CD8-positive, alpha-beta memory T cell (primary cell): ENCODE data around the gene ZNF174. TPM values are rescaled to one million over a fixed set of nuclear protein-coding genes. Genes with fewer than 3 reads are reported as not detected.
A peak's percentile ranks its signal among the peaks of the same experiment; 100 is the strongest.

ENCODE experiments used
- CTCF ChIA-PET: fragments of 350-600 bp; sonication (Branson Sonifier 250); formaldehyde crosslinking; loops from one replicate; lab custom pipeline; 2021; ENCODE audit warnings: antibody characterized with exemption; lab: Charles Lee
- POLR2A ChIA-PET: fragments of 350-600 bp; sonication (Branson Sonifier 250); formaldehyde crosslinking; loops from one replicate; lab custom pipeline; 2021; ENCODE audit warnings: antibody characterized with exemption; lab: Charles Lee
- DNase-seq, 5 donors: peaks; one replicate each; pipeline versions ENCODE4 v3.0.0 to v3.0.0-alpha.2; 2020 to 2022; ENCODE audit warnings: mixed read lengths in 1 of 5
- H3K27ac ChIP-seq: one replicate; pipeline ENCODE4 v1.7.0; 2013; ENCODE audit warnings: low read depth, mild to moderate bottlenecking, low read length, moderate library complexity
- H3K27me3 ChIP-seq: 2 replicates; pipeline ENCODE4 v1.7.0; 2013; ENCODE audit warnings: low read length, mild to moderate bottlenecking; ENCODE audit not compliant: insufficient read depth, poor library complexity, severe bottlenecking
- H3K36me3 ChIP-seq: 2 replicates; pipeline ENCODE4 v1.7.0; 2013; ENCODE audit warnings: mild to moderate bottlenecking, low read length, moderate library complexity; ENCODE audit not compliant: insufficient read depth
- H3K4me1 ChIP-seq: 2 replicates; pipeline ENCODE4 v1.7.0; 2013; ENCODE audit warnings: mild to moderate bottlenecking, low read length, moderate library complexity; ENCODE audit not compliant: insufficient read depth
- H3K4me3 ChIP-seq: 2 replicates; pipeline ENCODE4 v1.7.0; 2013; ENCODE audit warnings: mild to moderate bottlenecking, low read length
- H3K9me3 ChIP-seq: 2 replicates; pipeline ENCODE4 v1.7.0; 2013; ENCODE audit warnings: mild to moderate bottlenecking, low read length
- H3K27ac Mint-ChIP-seq, 8 donors: one replicate each; pipeline ENCODE4 v1.8.0; 2020 to 2021; ENCODE audit warnings: mixed read lengths in 8 of 8, mild to moderate bottlenecking in 6 of 8, inconsistent platforms in 3 of 8, moderate library complexity in 3 of 8
- H3K27me3 Mint-ChIP-seq, 2 donors: one replicate each; pipeline ENCODE4 v1.8.0; 2020 to 2021; ENCODE audit warnings: mixed read lengths in 2 of 2, mild to moderate bottlenecking in 1 of 2, moderate library complexity in 1 of 2
- H3K36me3 Mint-ChIP-seq, 3 donors: one replicate each; pipeline ENCODE4 v1.8.0; 2020 to 2021; ENCODE audit warnings: mixed read lengths in 3 of 3, inconsistent platforms in 1 of 3, mild to moderate bottlenecking in 1 of 3
- H3K4me1 Mint-ChIP-seq, 3 donors: one replicate each; pipeline ENCODE4 v1.8.0; 2020 to 2021; ENCODE audit warnings: mixed read lengths in 3 of 3, inconsistent platforms in 1 of 3, mild to moderate bottlenecking in 1 of 3
- H3K4me3 Mint-ChIP-seq, 7 donors: one replicate each; pipeline ENCODE4 v1.8.0; 2020 to 2021; ENCODE audit warnings: mixed read lengths in 7 of 7, mild to moderate bottlenecking in 6 of 7, moderate library complexity in 4 of 7, inconsistent platforms in 2 of 7
- H3K9me3 Mint-ChIP-seq, 5 donors: one replicate each; pipeline ENCODE4 v1.8.0; 2020 to 2022; ENCODE audit warnings: mixed read lengths in 5 of 5, mild to moderate bottlenecking in 3 of 5, moderate library complexity in 2 of 5, inconsistent platforms in 1 of 5
- polyA plus RNA-seq: library from polyadenylated mRNA; unstranded; fragments of 300-500 nt; fragmentation: Illumina TruSeq; gene quantifications from one replicate; pipeline ENCODE4 v1.2.3, GENCODE V29; 2021
- total RNA-seq, 2 experiments: library from RNA; stranded (reverse); gene quantifications; one replicate each; pipeline ENCODE4 v1.2.3, GENCODE V29; 2021

Gene ZNF174
- total and polyA plus RNA-seq, 3 experiments from 2014 or later: 11.4 to 18.8 (median 12.3) TPM

GRCh38 chr16:3401719-3402397 lies 843 bp downstream of the ZNF174 start:
- Histone ChIP-seq H3K4me3 (peak overlapping the region; percentile 92), H3K4me1 (peaks cover 26% of the 10 kb centered on the region), H3K9me3 (peaks cover 9% of the 10 kb centered on the region), H3K27ac (peak overlapping the region; percentile 40), H3K27me3 (no peaks in the 10 kb centered on the region), H3K36me3 (peaks cover 26% of the 10 kb centered on the region)
- Mint-ChIP-seq H3K36me3 (peaks cover 35 to 64% (median 48%) of the 10 kb centered on the region in 3 donors), H3K4me1 (peaks cover 47 to 72% (median 54%) of the 10 kb centered on the region in 3 donors), H3K9me3 (peaks cover 11 to 25% (median 21%) of the 10 kb centered on the region in 5 donors), H3K27ac (peak overlapping the region; percentile 77 to 92 (median 86)), H3K27me3 (no peaks in the 10 kb centered on the region), H3K4me3 (peak overlapping the region; percentile 89 to 98 (median 92))
- CTCF ChIA-PET: interaction anchor here (0.6 to 1.9 kb wide), 9 partner anchors 42 to 1939 kb away, joined by 3 to 7 read pairs (median 3); partner anchors contain the start of genes NAA60, TIGD7, ZNF263 and ZNF597
- DNase-seq: no peak
- POLR2A ChIA-PET: interaction anchor here (1.2 to 2.7 kb wide), 6 partner anchors 36 to 267 kb away, joined by 4 to 18 read pairs (median 12); partner anchors contain the start of genes CLUAP1, TIGD7, ZNF213 and ZNF263

DNA sequence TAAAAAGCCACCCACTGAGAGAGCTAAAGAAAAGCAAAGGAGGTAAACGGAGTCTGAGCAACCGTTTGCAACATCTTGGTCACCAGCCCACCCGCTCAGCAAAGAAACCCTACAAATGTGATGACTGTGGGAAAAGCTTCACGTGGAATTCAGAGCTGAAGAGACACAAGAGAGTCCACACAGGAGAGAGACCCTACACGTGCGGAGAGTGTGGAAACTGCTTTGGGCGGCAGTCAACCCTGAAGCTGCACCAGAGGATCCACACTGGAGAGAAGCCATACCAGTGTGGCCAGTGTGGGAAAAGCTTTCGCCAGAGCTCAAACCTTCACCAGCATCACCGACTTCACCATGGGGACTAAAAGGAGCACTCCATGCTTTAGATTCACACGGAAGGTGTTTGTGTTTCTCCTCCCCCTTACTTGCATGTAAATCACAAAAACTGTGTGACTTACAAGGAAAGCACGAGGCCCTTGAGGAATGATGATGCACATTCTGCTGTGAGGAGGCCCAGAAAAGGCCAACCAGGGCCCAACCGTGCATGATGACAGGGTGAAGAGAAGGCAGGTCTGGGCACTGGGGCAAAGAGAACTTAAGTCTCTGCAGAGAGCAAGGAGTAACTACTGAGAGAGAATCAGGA lies 7.7 kb downstream of the ZNF174 start:
- DNase-seq: no peak
- no peak overlapping the region for H3K4me3 Mint-ChIP-seq
- peak overlapping the region in 1 of 8 donors; percentile 21 for H3K27ac Mint-ChIP-seq
- no peak overlapping the region for H3K27ac ChIP-seq
- H3K4me1 ChIP-seq: peaks cover 2% of the 10 kb centered on the region
- ChIA-PET POLR2A (interaction anchor here (0.6 kb wide), 1 partner anchor 752 kb away, joined by 3 read pairs; no protein-coding TSS in a partner anchor), CTCF (interaction anchor here (1.3 kb wide), 1 partner anchor 79 kb away, joined by 3 read pairs; no protein-coding TSS in a partner anchor)
- peaks cover 44% of the 10 kb centered on the region for H3K36me3 ChIP-seq
- H3K4me1 Mint-ChIP-seq: peaks cover 3 to 18% (median 8%) of the 10 kb centered on the region in 3 donors
- no peaks in the 10 kb centered on the region for H3K27me3 ChIP-seq
- H3K9me3 Mint-ChIP-seq: peaks cover 31 to 81% (median 75%) of the 10 kb centered on the region in 5 donors
- H3K4me3 ChIP-seq: peak overlapping the region; percentile 3
- peaks cover 0 to 2% of the 10 kb centered on the region in 2 donors for H3K27me3 Mint-ChIP-seq
- H3K9me3 ChIP-seq: peaks cover 52% of the 10 kb centered on the region
- peaks cover 34 to 79% (median 70%) of the 10 kb centered on the region in 3 donors for H3K36me3 Mint-ChIP-seq

DNA sequence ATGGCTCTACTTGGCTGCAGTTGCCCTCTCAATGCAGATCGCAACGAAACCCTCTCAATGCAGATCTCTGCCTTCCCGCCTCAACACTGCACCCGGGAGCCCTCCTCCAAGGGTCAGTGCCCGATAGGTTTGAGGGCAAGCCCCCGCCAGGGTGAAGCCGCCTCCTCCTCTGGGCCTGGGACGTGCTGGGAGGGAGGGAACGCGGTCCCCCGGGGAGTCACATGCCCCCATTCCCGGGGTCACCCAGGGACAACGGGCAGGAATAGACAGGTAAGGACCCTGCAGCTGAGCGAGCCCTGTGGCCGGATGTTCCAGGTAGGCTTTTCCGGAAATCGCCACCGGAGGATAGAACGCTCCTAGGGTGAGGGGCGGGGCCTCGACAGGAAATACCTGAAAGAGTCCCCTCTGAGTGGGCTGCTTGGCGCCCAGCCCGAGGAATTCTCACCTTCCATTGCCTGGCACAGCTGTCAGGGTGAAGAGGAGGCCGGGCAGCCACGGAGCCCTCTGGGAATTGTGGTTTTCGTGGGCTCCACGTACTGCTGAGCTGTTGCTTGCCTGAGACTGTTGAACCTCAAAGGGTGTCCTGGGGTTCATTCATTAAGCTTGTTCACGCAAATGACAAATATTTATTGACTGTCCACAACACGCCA lies 12.8 kb downstream of the ZNF174 start:
- CTCF ChIA-PET: no interaction called here
- H3K9me3 Mint-ChIP-seq: peaks cover 20 to 75% (median 59%) of the 10 kb centered on the region in 5 donors
- no peak overlapping the region for H3K27ac Mint-ChIP-seq
- H3K4me3 Mint-ChIP-seq: no peak overlapping the region
- H3K36me3 ChIP-seq: peaks cover 1% of the 10 kb centered on the region
- no peak overlapping the region for H3K27ac ChIP-seq
- no peak overlapping the region for H3K4me3 ChIP-seq
- no peaks in the 10 kb centered on the region for H3K4me1 Mint-ChIP-seq
- peaks cover 4 to 48% (median 22%) of the 10 kb centered on the region in 3 donors for H3K36me3 Mint-ChIP-seq
- H3K4me1 ChIP-seq: no peaks in the 10 kb centered on the region
- H3K9me3 ChIP-seq: peaks cover 29% of the 10 kb centered on the region
- H3K27me3 ChIP-seq: no peaks in the 10 kb centered on the region
- peaks cover 0 to 2% of the 10 kb centered on the region in 2 donors for H3K27me3 Mint-ChIP-seq
- no peak for DNase-seq
- POLR2A ChIA-PET: no interaction called here

DNA sequence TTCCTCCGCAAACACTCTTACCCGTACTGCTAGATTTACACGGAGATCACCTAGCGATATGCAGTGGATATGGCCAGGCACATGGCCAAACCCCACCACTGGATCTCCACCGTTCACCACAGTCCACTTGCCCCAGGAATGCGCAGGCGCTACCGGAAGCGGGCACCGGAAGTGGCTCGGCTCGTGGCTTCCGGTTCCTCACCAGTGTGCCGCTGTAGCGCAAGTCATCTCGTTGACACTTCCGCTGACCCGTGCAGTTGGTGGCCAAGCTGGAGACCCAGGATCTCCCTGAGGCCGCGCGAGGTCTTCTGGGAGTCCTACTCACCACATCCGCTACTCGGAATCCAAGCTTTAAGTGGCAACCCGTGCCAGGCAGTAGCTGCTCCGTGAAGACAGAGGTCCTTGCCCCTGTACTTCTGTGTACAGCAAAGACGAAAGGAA lies 30.8 kb downstream of the ZNF174 start:
- Histone ChIP-seq H3K9me3 (no peaks in the 10 kb centered on the region), H3K4me3 (peak overlapping the region; percentile 26), H3K27me3 (no peaks in the 10 kb centered on the region), H3K4me1 (peaks cover 8% of the 10 kb centered on the region), H3K36me3 (no peaks in the 10 kb centered on the region), H3K27ac (no peak overlapping the region)
- peaks cover 0 to 36% (median 16%) of the 10 kb centered on the region in 3 donors for H3K36me3 Mint-ChIP-seq
- ChIA-PET POLR2A (no interaction called here), CTCF (interaction anchor here (1.0 kb wide), 1 partner anchor 115 kb away, joined by 3 read pairs; no protein-coding TSS in a partner anchor)
- peak overlapping the region; percentile 7 to 80 (median 60) for H3K27ac Mint-ChIP-seq
- H3K27me3 Mint-ChIP-seq: peaks cover 2 to 3% of the 10 kb centered on the region in 2 donors
- peak overlapping the region; percentile 20 to 90 (median 65) for H3K4me3 Mint-ChIP-seq
- H3K9me3 Mint-ChIP-seq: peaks cover 0 to 8% (median 0%) of the 10 kb centered on the region in 5 donors
- DNase-seq: peak; percentile 2 to 69 (median 38)
- H3K4me1 Mint-ChIP-seq: peaks cover 13 to 27% (median 24%) of the 10 kb centered on the region in 3 donors

- no peaks in the 10 kb centered on the region for H3K27me3 ChIP-seq
- no peak overlapping the region for H3K4me3 ChIP-seq
- peaks cover 13 to 31% (median 28%) of the 10 kb centered on the region in 3 donors for H3K4me1 Mint-ChIP-seq
- peak overlapping the region in 4 of 8 donors; percentile 40 to 86 (median 45) for H3K27ac Mint-ChIP-seq
- peaks cover 8 to 55% (median 19%) of the 10 kb centered on the region in 3 donors for H3K36me3 Mint-ChIP-seq
- H3K36me3 ChIP-seq: no peaks in the 10 kb centered on the region
- ChIA-PET POLR2A (no interaction called here), CTCF (no interaction called here)
- H3K9me3 ChIP-seq: no peaks in the 10 kb centered on the region
- DNase-seq: no peak
- H3K4me3 Mint-ChIP-seq: no peak overlapping the region
- no peak overlapping the region for H3K27ac ChIP-seq
- peaks cover 8% of the 10 kb centered on the region for H3K4me1 ChIP-seq
- H3K27me3 Mint-ChIP-seq: peaks cover 10% of the 10 kb centered on the region in 2 donors
- peaks cover 0 to 12% (median 7%) of the 10 kb centered on the region in 5 donors for H3K9me3 Mint-ChIP-seq
Measured at GRCh38 chr16:3434373-3434772, 33.4 kb downstream of the ZNF174 start.

GRCh38 chr16:3439637-3440036 lies 38.6 kb downstream of the ZNF174 start:
- Mint-ChIP-seq H3K4me3 (no peak overlapping the region), H3K27me3 (peaks cover 9 to 10% of the 10 kb centered on the region in 2 donors), H3K27ac (peak overlapping the region in 2 of 8 donors; percentile 33 to 47), H3K4me1 (peaks cover 22 to 48% (median 35%) of the 10 kb centered on the region in 3 donors), H3K9me3 (peaks cover 6 to 12% (median 10%) of the 10 kb centered on the region in 5 donors), H3K36me3 (peaks cover 19 to 57% (median 26%) of the 10 kb centered on the region in 3 donors)
- no peak for DNase-seq
- CTCF ChIA-PET: no interaction called here
- POLR2A ChIA-PET: no interaction called here
- H3K4me3 ChIP-seq: no peak overlapping the region
- no peaks in the 10 kb centered on the region for H3K36me3 ChIP-seq
- no peaks in the 10 kb centered on the region for H3K27me3 ChIP-seq
- peaks cover 6% of the 10 kb centered on the region for H3K4me1 ChIP-seq
- H3K9me3 ChIP-seq: no peaks in the 10 kb centered on the region
- H3K27ac ChIP-seq: no peak overlapping the region
